Epithelial cell of prostate (primary cell): Measurements from ENCODE around the gene DUOXA2.
"Not testable (repeated sequence)": the region's sequence is repeated elsewhere in the genome, so short reads cannot be mapped to it uniquely, and the experiment has no call there.

ENCODE experiments used
- DNase-seq: peaks from one replicate; pipeline ENCODE4 v3.0.0-alpha.2; 2011; ENCODE audit warnings: low read depth, low spot score
- H3K27ac ChIP-seq: fragments of 450-650 bp; 2 replicates; pipeline ENCODE4 v1.5.1; 2017; ENCODE audit warnings: mild to moderate bottlenecking

Gene DUOXA2

GRCh38 chr15:45114076-45114750, at the start of gene DUOXA2, which contains the start of gene DUOX2:
Gene DUOXA2, plus strand, starts transcription at chr15:45114326. Its CDS starts 280 bp downstream, at chr15:45114606.
Gene DUOX2, minus strand, starts transcription at chr15:45114172. Its CDS starts 761 bp downstream, at chr15:45113411.
- H3K27ac ChIP-seq: no peak within 1 kb of the TSS

GRCh38 chr15:45064386-45064785, 49.7 kb upstream of the DUOXA2 start:
- DNase-seq: no peak

More at GRCh38 chr15:45114076-45114750, at the start of gene DUOXA2, which contains the start of gene DUOX2:
- no peak for DNase-seq

GRCh38 chr15:45069942-45070360, 44.2 kb upstream of the DUOXA2 start:
- not testable (repeated sequence) for DNase-seq
- H3K27ac ChIP-seq: peak overlapping the region; percentile 66

More at GRCh38 chr15:45064386-45064785, 49.7 kb upstream of the DUOXA2 start:
- H3K27ac ChIP-seq: no peak overlapping the region

GRCh38 chr15:45073602-45074001, 40.5 kb upstream of the DUOXA2 start:
- DNase-seq, H3K27ac ChIP-seq: not testable (repeated sequence)

GRCh38 chr15:45075440-45076320, 38.4 kb upstream of the DUOXA2 start:
- H3K27ac ChIP-seq, DNase-seq: not testable (repeated sequence)

GRCh38 chr15:45077391-45077790, 36.7 kb upstream of the DUOXA2 start:
- not testable (repeated sequence) for H3K27ac ChIP-seq, DNase-seq

- DNase-seq: not testable (repeated sequence)
Measured at GRCh38 chr15:45079201-45079600, 34.9 kb upstream of the DUOXA2 start.

GRCh38 chr15:45079628-45080246, 34.4 kb upstream of the DUOXA2 start:
- not testable (repeated sequence) for H3K27ac ChIP-seq, DNase-seq

More at GRCh38 chr15:45079201-45079600, 34.9 kb upstream of the DUOXA2 start:
- not testable (repeated sequence) for H3K27ac ChIP-seq

- H3K27ac ChIP-seq, DNase-seq: not testable (repeated sequence)
Measured at GRCh38 chr15:45080593-45080992, 33.5 kb upstream of the DUOXA2 start.

- DNase-seq, H3K27ac ChIP-seq: not testable (repeated sequence)
Measured at GRCh38 chr15:45082412-45082811, 31.7 kb upstream of the DUOXA2 start.

- no peak overlapping the region for H3K27ac ChIP-seq
- no peak for DNase-seq
Measured at GRCh38 chr15:45083223-45083622, 30.9 kb upstream of the DUOXA2 start.

- DNase-seq: no peak
- H3K27ac ChIP-seq: no peak overlapping the region
Measured at GRCh38 chr15:45084163-45084562, 30.0 kb upstream of the DUOXA2 start.

GRCh38 chr15:45087513-45087912, 26.6 kb upstream of the DUOXA2 start:
- no peak for DNase-seq
- no peak overlapping the region for H3K27ac ChIP-seq

- no peak for DNase-seq
- no peak overlapping the region for H3K27ac ChIP-seq
Measured at GRCh38 chr15:45088801-45089711, 25.1 kb upstream of the DUOXA2 start.

GRCh38 chr15:45089712-45090373, 24.3 kb upstream of the DUOXA2 start:
- H3K27ac ChIP-seq: no peak overlapping the region
- no peak for DNase-seq

- H3K27ac ChIP-seq: no peak overlapping the region
- DNase-seq: no peak
Measured at GRCh38 chr15:45091161-45091560, 23.0 kb upstream of the DUOXA2 start.

GRCh38 chr15:45091576-45091975, 22.6 kb upstream of the DUOXA2 start:
- DNase-seq: no peak

GRCh38 chr15:45093013-45093412, 21.1 kb upstream of the DUOXA2 start:
- DNase-seq: no peak
- no peak overlapping the region for H3K27ac ChIP-seq

More at GRCh38 chr15:45091576-45091975, 22.6 kb upstream of the DUOXA2 start:
- H3K27ac ChIP-seq: no peak overlapping the region
